Panc1 (cell line): ENCODE results near the gene KDM1B. TPM values are rescaled to one million over a fixed set of nuclear protein-coding genes. Genes with fewer than 3 reads are reported as not detected.

Experiments
- ATAC-seq: fragments of 200-7000 bp; cut with Tn5 transposase; 2 replicates; pipeline ENCODE4 v1.9.1; 2020; ENCODE audit warnings: mild to moderate bottlenecking, moderate library complexity
- BruUV-seq: library from RNA; stranded (reverse); fragments of 400-500 nt; replicated peaks from 2 replicates; lab custom pipeline; 2021; lab: Mats Ljungman, UMichigan
- CTCF ChIA-PET: fragments of 300-600 bp; sonication (Branson Sonifier 250); formaldehyde crosslinking; loops from one replicate; lab custom pipeline; 2022; ENCODE audit warnings: antibody characterized with exemption; lab: Charles Lee
- POLR2A ChIA-PET: fragments of 300-600 bp; sonication (Branson Sonifier 250); formaldehyde crosslinking; loops from one replicate; lab custom pipeline; 2022; ENCODE audit warnings: antibody characterized with exemption; lab: Charles Lee
- DNase-seq: peaks from one replicate; pipeline ENCODE4 v3.0.0-alpha.2; 2010; ENCODE audit warnings: low read depth, low spot score
- H3K27ac ChIP-seq: 2 replicates; pipeline ENCODE4 v1.5.1; 2011; ENCODE audit warnings: mild to moderate bottlenecking, low read length, inconsistent platforms
- H3K27me3 ChIP-seq: fragments of 200-500 bp; sonication (Bioruptor generic); 2 replicates; pipeline ENCODE4 v1.6.0; 2014; ENCODE audit warnings: low read length, inconsistent platforms; ENCODE audit not compliant: control insufficient read depth, insufficient read depth
- H3K36me3 ChIP-seq: fragments of 200-500 bp; sonication (Bioruptor generic); 2 replicates; pipeline ENCODE4 v1.5.1; 2014; ENCODE audit warnings: inconsistent platforms, mild to moderate bottlenecking, low read length, moderate library complexity; ENCODE audit not compliant: control insufficient read depth, insufficient read depth
- H3K4me1 ChIP-seq: 2 replicates; pipeline ENCODE4 v1.5.1; 2011; ENCODE audit warnings: inconsistent platforms, mild to moderate bottlenecking, low read length, moderate library complexity; ENCODE audit not compliant: control insufficient read depth, insufficient read depth
- H3K4me3 ChIP-seq, 2 experiments: 2 replicates each; pipeline ENCODE4 v1.5.1; 2011 to 2012; ENCODE audit warnings: low read depth in 2 of 2, low read length in 2 of 2, mild to moderate bottlenecking in 2 of 2, inconsistent platforms in 1 of 2, moderate library complexity in 1 of 2
- H3K9me3 ChIP-seq: fragments of 200-500 bp; sonication (Bioruptor generic); 2 replicates; pipeline ENCODE4 v1.5.1; 2014; ENCODE audit warnings: low read depth, mild to moderate bottlenecking, inconsistent platforms, low read length, moderate library complexity; ENCODE audit not compliant: control insufficient read depth, insufficient read depth
- POLR2AphosphoS5 ChIP-seq: IDR thresholded peaks from 2 replicates; pipeline ENCODE4 v1.6.1; 2012; ENCODE audit warnings: mild to moderate bottlenecking, low read depth, low read length, moderate library complexity
- SIN3A ChIP-seq: IDR thresholded peaks from 2 replicates; pipeline ENCODE4 v1.6.1; 2012; ENCODE audit warnings: low read depth, mild to moderate bottlenecking, low read length, moderate library complexity, borderline replicate concordance; ENCODE audit not compliant: insufficient read depth
- TCF7L2 ChIP-seq: IDR thresholded peaks from 2 replicates; pipeline ENCODE4 v1.6.1; 2011; ENCODE audit warnings: mild to moderate bottlenecking, low read depth, low read length, inconsistent platforms
- in situ Hi-C: cut with HindIII; loops from 2 replicates; pipeline ENCODE4 v1.10.0; 2016; ENCODE audit warnings: low sequenced_read_pairs, low pct_unique_long_range_greater_than_20kb
- intact Hi-C: fragments of 100-400 bp; cut with micrococcal nuclease; formaldehyde crosslinking; loops from one replicate; pipeline ENCODE4 v1.10.0; 2022; ENCODE audit not compliant: unreplicated experiment
- total RNA-seq: library from RNA; stranded (reverse); gene quantifications from one replicate; pipeline ENCODE4 v1.2.1, GENCODE V29; 2021; ENCODE audit not compliant: unreplicated experiment
- TF ChIP-seq, protein P1 (sequence below), 2 experiments: IDR thresholded peaks; 2 replicates each; pipeline ENCODE4 v1.6.1; 2011 to 2012; ENCODE audit warnings: low read depth in 2 of 2, control low read depth in 1 of 2, low read length in 1 of 2, mild to moderate bottlenecking in 1 of 2, moderate library complexity in 1 of 2; ENCODE audit not compliant: insufficient read depth in 1 of 2
- TF ChIP-seq, protein P2 (sequence below): fragments of 450-650 bp; IDR thresholded peaks from 2 replicates; pipeline ENCODE4 v1.5.1; 2017; ENCODE audit warnings: mild to moderate bottlenecking

The KDM1B gene
- total RNA-seq, 1 experiment from 2014 or later = 27.1 TPM

DNA sequence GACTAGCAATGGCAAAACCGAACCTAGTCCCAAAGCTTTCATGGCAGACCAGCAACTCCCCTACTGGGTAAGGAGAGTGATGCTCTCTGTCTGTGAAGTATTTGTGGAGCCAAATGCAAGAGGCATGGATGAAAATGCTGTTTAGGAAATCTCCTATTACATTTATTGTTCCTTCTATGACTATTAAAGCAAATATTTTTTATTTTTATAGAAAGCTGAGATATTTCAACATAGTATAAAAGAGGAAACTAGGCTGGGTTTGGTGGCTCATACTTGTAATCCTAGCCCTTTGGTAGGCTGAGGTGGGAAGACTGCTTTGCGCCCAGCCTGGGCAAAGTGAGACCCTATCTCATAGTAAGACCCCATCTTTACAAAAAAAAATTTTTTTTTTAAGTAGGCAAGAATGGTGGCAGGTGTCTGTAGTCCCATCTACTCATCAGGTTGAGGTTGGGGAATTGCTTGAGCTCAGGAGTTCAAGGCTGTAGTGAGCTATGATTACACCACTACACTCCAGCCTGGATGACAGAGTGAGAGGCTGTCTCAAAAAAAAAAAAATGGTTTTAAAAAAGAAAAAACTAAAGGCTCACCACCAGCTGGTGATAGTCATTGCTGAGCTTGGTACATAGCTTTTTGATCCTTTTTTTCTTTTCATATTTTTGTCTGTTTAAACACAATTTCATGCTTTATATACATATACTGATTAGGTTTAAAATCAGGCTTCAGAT lies 11.3 kb downstream of the KDM1B start:
- Histone ChIP-seq H3K27me3 (no peaks in the 10 kb centered on the region), H3K4me1 (no peaks in the 10 kb centered on the region), H3K27ac (no peak overlapping the region), H3K4me3 (no peak overlapping the region), H3K9me3 (no peaks in the 10 kb centered on the region), H3K36me3 (no peaks in the 10 kb centered on the region)
- no peak for ATAC-seq
- in situ Hi-C loops (no loop called here), intact Hi-C loops (no loop called here)
- no TSS peak for BruUV-seq
- CTCF ChIA-PET = no interaction called here
- POLR2A ChIA-PET = no interaction called here
- no peak for DNase-seq
- TF ChIP-seq POLR2AphosphoS5 = no peak
- TF ChIP-seq, protein P1, sequence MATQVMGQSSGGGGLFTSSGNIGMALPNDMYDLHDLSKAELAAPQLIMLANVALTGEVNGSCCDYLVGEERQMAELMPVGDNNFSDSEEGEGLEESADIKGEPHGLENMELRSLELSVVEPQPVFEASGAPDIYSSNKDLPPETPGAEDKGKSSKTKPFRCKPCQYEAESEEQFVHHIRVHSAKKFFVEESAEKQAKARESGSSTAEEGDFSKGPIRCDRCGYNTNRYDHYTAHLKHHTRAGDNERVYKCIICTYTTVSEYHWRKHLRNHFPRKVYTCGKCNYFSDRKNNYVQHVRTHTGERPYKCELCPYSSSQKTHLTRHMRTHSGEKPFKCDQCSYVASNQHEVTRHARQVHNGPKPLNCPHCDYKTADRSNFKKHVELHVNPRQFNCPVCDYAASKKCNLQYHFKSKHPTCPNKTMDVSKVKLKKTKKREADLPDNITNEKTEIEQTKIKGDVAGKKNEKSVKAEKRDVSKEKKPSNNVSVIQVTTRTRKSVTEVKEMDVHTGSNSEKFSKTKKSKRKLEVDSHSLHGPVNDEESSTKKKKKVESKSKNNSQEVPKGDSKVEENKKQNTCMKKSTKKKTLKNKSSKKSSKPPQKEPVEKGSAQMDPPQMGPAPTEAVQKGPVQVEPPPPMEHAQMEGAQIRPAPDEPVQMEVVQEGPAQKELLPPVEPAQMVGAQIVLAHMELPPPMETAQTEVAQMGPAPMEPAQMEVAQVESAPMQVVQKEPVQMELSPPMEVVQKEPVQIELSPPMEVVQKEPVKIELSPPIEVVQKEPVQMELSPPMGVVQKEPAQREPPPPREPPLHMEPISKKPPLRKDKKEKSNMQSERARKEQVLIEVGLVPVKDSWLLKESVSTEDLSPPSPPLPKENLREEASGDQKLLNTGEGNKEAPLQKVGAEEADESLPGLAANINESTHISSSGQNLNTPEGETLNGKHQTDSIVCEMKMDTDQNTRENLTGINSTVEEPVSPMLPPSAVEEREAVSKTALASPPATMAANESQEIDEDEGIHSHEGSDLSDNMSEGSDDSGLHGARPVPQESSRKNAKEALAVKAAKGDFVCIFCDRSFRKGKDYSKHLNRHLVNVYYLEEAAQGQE (IDR thresholded peaks at IDR 0.05; ENCODE audit: insufficient read depth in 1 of 2, low read depth in 2 of 2, low read length in 1 of 2) = no peak
- TF ChIP-seq, protein P2, sequence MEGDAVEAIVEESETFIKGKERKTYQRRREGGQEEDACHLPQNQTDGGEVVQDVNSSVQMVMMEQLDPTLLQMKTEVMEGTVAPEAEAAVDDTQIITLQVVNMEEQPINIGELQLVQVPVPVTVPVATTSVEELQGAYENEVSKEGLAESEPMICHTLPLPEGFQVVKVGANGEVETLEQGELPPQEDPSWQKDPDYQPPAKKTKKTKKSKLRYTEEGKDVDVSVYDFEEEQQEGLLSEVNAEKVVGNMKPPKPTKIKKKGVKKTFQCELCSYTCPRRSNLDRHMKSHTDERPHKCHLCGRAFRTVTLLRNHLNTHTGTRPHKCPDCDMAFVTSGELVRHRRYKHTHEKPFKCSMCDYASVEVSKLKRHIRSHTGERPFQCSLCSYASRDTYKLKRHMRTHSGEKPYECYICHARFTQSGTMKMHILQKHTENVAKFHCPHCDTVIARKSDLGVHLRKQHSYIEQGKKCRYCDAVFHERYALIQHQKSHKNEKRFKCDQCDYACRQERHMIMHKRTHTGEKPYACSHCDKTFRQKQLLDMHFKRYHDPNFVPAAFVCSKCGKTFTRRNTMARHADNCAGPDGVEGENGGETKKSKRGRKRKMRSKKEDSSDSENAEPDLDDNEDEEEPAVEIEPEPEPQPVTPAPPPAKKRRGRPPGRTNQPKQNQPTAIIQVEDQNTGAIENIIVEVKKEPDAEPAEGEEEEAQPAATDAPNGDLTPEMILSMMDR = no peak
- TF ChIP-seq TCF7L2 = no peak
- TF ChIP-seq SIN3A = no peak

DNA sequence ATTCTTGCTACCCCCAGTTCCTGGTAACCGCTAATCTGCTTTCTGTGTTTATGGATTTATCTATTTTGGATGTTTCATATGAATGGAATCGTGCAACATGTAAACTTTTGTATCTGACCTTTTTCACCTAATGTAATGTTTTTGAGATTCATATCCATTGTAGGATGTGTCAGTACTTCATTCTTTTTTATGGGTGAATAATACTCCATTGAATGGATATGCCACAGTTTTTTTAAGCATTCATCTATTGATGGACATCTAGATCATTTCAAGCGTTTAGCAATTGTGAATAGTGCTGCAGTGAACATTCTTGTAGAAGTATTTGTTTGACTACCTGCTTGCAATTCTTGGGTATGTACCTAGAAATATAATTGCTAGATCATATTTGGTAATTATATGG lies 13.0 kb downstream of the KDM1B start:
- H3K27ac ChIP-seq = no peak overlapping the region
- DNase-seq (no peak), ATAC-seq (no peak)
- H3K4me3 ChIP-seq = no peak overlapping the region
- in situ Hi-C loops = no loop called here
- no peaks in the 10 kb centered on the region for H3K9me3 ChIP-seq
- TF ChIP-seq SIN3A (no peak), TCF7L2 (no peak), POLR2AphosphoS5 (no peak)
- TF ChIP-seq, protein P2 = no peak
- TF ChIP-seq, protein P1 (IDR thresholded peaks at IDR 0.05; ENCODE audit: insufficient read depth in 1 of 2, low read depth in 2 of 2, low read length in 1 of 2) = no peak
- no peaks in the 10 kb centered on the region for H3K27me3 ChIP-seq
- no TSS peak for BruUV-seq
- CTCF ChIA-PET = no interaction called here
- intact Hi-C loops = no loop called here
- POLR2A ChIA-PET = no interaction called here
- no peaks in the 10 kb centered on the region; the same call in 1 of the 2 replicates for H3K36me3 ChIP-seq
- H3K4me1 ChIP-seq = no peaks in the 10 kb centered on the region
